CD14-positive monocyte (primary cell): Measurements from ENCODE around the gene ZNF254. TPM values are rescaled to one million over a fixed set of nuclear protein-coding genes. Genes with fewer than 3 reads are reported as not detected.

Experiments
- DNase-seq, 3 donors: peaks; one replicate each; pipeline ENCODE4 v3.0.0-alpha.2; 2011 to 2022
- H2AFZ ChIP-seq: 2 replicates; pipeline ENCODE4 v1.6.0; 2012; ENCODE audit warnings: mild to moderate bottlenecking, low read depth, low read length, inconsistent platforms; ENCODE audit not compliant: insufficient read depth, poor library complexity, severe bottlenecking
- H3K27ac ChIP-seq, 2 donors: 1 replicate in 1 of 2; 2 replicates in 1 of 2; pipeline ENCODE4 v1.5.1; 2012 to 2013; ENCODE audit warnings: low read length in 2 of 2, control low read depth in 1 of 2, inconsistent platforms in 1 of 2, low read depth in 1 of 2, mild to moderate bottlenecking in 1 of 2
- H3K27me3 ChIP-seq, 2 donors: one replicate each; pipeline versions ENCODE4 v1.6.0 to v1.6.1; 2011 to 2013; ENCODE audit warnings: low read length in 2 of 2; ENCODE audit not compliant: control insufficient read depth in 2 of 2, insufficient read depth in 2 of 2
- H3K36me3 ChIP-seq, 2 donors: replicated peaks in 1 of 2; 1 replicate in 1 of 2; 2 replicates in 1 of 2; pipeline versions ENCODE4 v1.5.1 to v1.6.1; 2012 to 2013; ENCODE audit warnings: low read length in 2 of 2, control low read depth in 1 of 2, inconsistent platforms in 1 of 2, mild to moderate bottlenecking in 1 of 2; ENCODE audit not compliant: insufficient read depth in 2 of 2, control insufficient read depth in 1 of 2
- H3K4me1 ChIP-seq, 2 donors: 1 replicate in 1 of 2; 2 replicates in 1 of 2; pipeline versions ENCODE4 v1.5.1 to v1.6.1; 2012 to 2013; ENCODE audit warnings: low read length in 2 of 2, control low read depth in 1 of 2, inconsistent platforms in 1 of 2, mild to moderate bottlenecking in 1 of 2, moderate library complexity in 1 of 2; ENCODE audit not compliant: insufficient read depth in 2 of 2, control insufficient read depth in 1 of 2
- H3K4me2 ChIP-seq: replicated peaks from 2 replicates; pipeline ENCODE3; 2012; ENCODE audit warnings: low read length, moderate library complexity, mild to moderate bottlenecking; ENCODE audit not compliant: poor library complexity, severe bottlenecking; ENCODE audit errors: extremely low read depth
- H3K4me3 ChIP-seq, 3 experiments: fragments of 200-600 bp in 1 of 3; sonication (generic) in 1 of 3; replicated peaks in 1 of 3; 1 replicate in 2 of 3; 2 replicates in 1 of 3; pipeline ENCODE4 v1.5.1; 2011 to 2013; ENCODE audit warnings: low read length in 3 of 3, mild to moderate bottlenecking in 3 of 3, control low read depth in 2 of 3, low read depth in 2 of 3, inconsistent platforms in 1 of 3, moderate library complexity in 1 of 3
- H3K79me2 ChIP-seq: 2 replicates; pipeline ENCODE4 v1.6.0; 2012; ENCODE audit warnings: mild to moderate bottlenecking, control low read depth, inconsistent platforms, low read length, moderate library complexity; ENCODE audit not compliant: insufficient read depth
- H3K9ac ChIP-seq: 2 replicates; pipeline ENCODE4 v1.6.0; 2017; ENCODE audit warnings: low read length, mild to moderate bottlenecking; ENCODE audit not compliant: insufficient read depth, poor library complexity, severe bottlenecking
- H3K9me3 ChIP-seq, 2 donors: replicated peaks in 1 of 2; 1 replicate in 1 of 2; 2 replicates in 1 of 2; pipeline versions ENCODE4 v1.5.1 to v1.6.1; 2012 to 2013; ENCODE audit warnings: low read length in 2 of 2, control low read depth in 1 of 2; ENCODE audit not compliant: control insufficient read depth in 1 of 2, insufficient read depth in 1 of 2
- H4K20me1 ChIP-seq: 2 replicates; pipeline ENCODE4 v1.6.0; 2012; ENCODE audit warnings: mild to moderate bottlenecking, low read length, control low read depth, moderate library complexity; ENCODE audit not compliant: insufficient read depth
- H3K27ac Mint-ChIP-seq, 7 donors: one replicate each; pipeline ENCODE4 v1.8.0; 2020; ENCODE audit warnings: mild to moderate bottlenecking in 7 of 7, mixed read lengths in 7 of 7, moderate library complexity in 6 of 7, inconsistent platforms in 2 of 7
- H3K27me3 Mint-ChIP-seq, 3 donors: one replicate each; pipeline ENCODE4 v1.8.0; 2021 to 2022; ENCODE audit warnings: low read depth in 3 of 3, mild to moderate bottlenecking in 3 of 3, mixed read lengths in 3 of 3, moderate library complexity in 3 of 3, inconsistent platforms in 1 of 3
- H3K36me3 Mint-ChIP-seq, 2 donors: one replicate each; pipeline ENCODE4 v1.8.0; 2020; ENCODE audit warnings: mixed read lengths in 2 of 2, inconsistent platforms in 1 of 2, mild to moderate bottlenecking in 1 of 2
- H3K4me1 Mint-ChIP-seq: one replicate; pipeline ENCODE4 v1.8.0; 2020; ENCODE audit warnings: mild to moderate bottlenecking, mixed read lengths
- H3K4me3 Mint-ChIP-seq, 2 donors: one replicate each; pipeline ENCODE4 v1.8.0; 2020; ENCODE audit warnings: mild to moderate bottlenecking in 2 of 2, mixed read lengths in 2 of 2, moderate library complexity in 1 of 2
- H3K9me3 Mint-ChIP-seq, 7 donors: one replicate each; pipeline ENCODE4 v1.8.0; 2020 to 2022; ENCODE audit warnings: mixed read lengths in 7 of 7, mild to moderate bottlenecking in 6 of 7, moderate library complexity in 6 of 7, inconsistent platforms in 2 of 7
- WGBS: methylation state at CpG from one replicate; pipeline ENCODE4 v1.1.5; 2013; ENCODE audit warnings: missing lambda C conversion rate; ENCODE audit not compliant: insufficient coverage; 5-methylcytosine and 5-hydroxymethylcytosine counted together
- intact Hi-C, 2 donors: fragments of 100-400 bp; cut with micrococcal nuclease; formaldehyde crosslinking; loops; one replicate each; pipeline versions ENCODE4 v1.15.0 to v1.15.1; 2023
- polyA plus RNA-seq, 3 donors: library from polyadenylated mRNA; depleted of rRNA in 1 of 3; unstranded in 2 of 3; stranded (reverse) in 1 of 3; fragments of 300-500 nt in 2 of 3; fragments of >200 nt in 1 of 3; fragmentation: Illumina TruSeq in 2 of 3; gene quantifications; 1 replicate in 2 of 3; 2 replicates in 1 of 3; pipeline ENCODE4 v1.2.3, GENCODE V29; 2012 to 2021
- TF ChIP-seq, protein P1 (sequence below): fragments of 200-600 bp; IDR thresholded peaks from one replicate; pipeline ENCODE4 v1.8.0; 2022; ENCODE audit warnings: antibody characterized with exemption, mild to moderate bottlenecking

The ZNF254 gene
- polyA plus RNA-seq, 3 donors, result 1.4 to 2.9 (median 1.7) TPM

DNA sequence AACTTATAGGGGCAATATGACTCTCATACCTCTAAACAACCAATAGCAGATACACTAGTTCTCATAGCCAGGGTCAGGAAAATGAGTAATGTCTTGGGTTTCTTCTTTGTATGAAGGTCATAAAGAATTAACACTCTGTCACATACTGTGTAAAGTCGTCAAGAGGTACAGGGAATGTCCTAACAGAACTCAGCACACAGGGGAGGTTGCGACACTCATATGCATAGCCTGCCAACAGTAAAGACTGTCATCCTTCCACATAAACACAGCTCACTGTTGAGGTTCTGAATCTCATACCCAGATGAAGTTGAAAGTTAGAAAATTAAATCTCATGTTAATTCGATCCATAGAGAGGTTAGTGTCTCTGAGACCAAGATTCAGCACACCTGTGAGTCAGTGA, 34.2 kb upstream of the ZNF254 start:
- H3K4me3 ChIP-seq, result no peak overlapping the region
- 100% methylated on average over 1 of the region's 3 CpGs for WGBS
- no peaks in the 10 kb centered on the region for H3K27me3 ChIP-seq
- H3K4me2 ChIP-seq, result no peak overlapping the region
- no peaks in the 10 kb centered on the region for H3K4me1 Mint-ChIP-seq
- H3K27ac ChIP-seq, result no peak overlapping the region
- no peaks in the 10 kb centered on the region for H3K27me3 Mint-ChIP-seq
- H3K9me3 ChIP-seq, result no peaks in the 10 kb centered on the region
- no peaks in the 10 kb centered on the region for H4K20me1 ChIP-seq
- TF ChIP-seq, protein P1, sequence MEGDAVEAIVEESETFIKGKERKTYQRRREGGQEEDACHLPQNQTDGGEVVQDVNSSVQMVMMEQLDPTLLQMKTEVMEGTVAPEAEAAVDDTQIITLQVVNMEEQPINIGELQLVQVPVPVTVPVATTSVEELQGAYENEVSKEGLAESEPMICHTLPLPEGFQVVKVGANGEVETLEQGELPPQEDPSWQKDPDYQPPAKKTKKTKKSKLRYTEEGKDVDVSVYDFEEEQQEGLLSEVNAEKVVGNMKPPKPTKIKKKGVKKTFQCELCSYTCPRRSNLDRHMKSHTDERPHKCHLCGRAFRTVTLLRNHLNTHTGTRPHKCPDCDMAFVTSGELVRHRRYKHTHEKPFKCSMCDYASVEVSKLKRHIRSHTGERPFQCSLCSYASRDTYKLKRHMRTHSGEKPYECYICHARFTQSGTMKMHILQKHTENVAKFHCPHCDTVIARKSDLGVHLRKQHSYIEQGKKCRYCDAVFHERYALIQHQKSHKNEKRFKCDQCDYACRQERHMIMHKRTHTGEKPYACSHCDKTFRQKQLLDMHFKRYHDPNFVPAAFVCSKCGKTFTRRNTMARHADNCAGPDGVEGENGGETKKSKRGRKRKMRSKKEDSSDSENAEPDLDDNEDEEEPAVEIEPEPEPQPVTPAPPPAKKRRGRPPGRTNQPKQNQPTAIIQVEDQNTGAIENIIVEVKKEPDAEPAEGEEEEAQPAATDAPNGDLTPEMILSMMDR, result no peak
- H3K4me1 ChIP-seq, result no peaks in the 10 kb centered on the region
- H3K4me3 Mint-ChIP-seq, result no peak overlapping the region
- no peak overlapping the region for H3K9ac ChIP-seq
- intact Hi-C loops, result no loop called here
- H3K36me3 ChIP-seq, result peaks cover 52 to 94% of the 10 kb centered on the region in 2 donors
- H2AFZ ChIP-seq, result no peak overlapping the region
- DNase-seq, result no peak
- no peaks in the 10 kb centered on the region for H3K79me2 ChIP-seq
- H3K27ac Mint-ChIP-seq, result no peak overlapping the region
- H3K9me3 Mint-ChIP-seq, result peaks cover 0 to 2% (median 0%) of the 10 kb centered on the region in 7 donors
- H3K36me3 Mint-ChIP-seq, result peaks cover 69 to 81% of the 10 kb centered on the region in 2 donors

DNA sequence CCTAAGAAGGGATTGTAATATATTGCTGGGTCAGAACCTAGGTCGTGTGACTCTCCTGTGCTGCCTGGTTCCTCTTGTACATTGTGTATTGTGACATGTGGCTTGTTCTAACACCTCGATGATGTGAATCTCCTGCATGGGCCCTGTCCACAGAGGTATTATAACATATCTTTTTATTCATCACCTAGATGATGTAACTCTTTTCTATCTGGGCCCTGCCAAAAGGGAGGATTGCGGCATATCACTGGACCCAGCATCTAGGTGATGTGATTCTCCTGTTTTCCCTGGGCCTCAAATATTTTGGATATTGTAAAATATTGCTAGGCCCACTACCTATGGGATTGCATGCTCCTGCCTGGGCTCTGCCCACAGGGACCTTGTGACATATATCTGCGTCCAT, 33.4 kb upstream of the ZNF254 start:
- H3K4me3 Mint-ChIP-seq, result no peak overlapping the region
- H3K9me3 ChIP-seq, result no peaks in the 10 kb centered on the region
- H3K9ac ChIP-seq, result no peak overlapping the region
- DNase-seq, result no peak
- peak overlapping the region in 2 of 7 donors; percentile 24 to 30 for H3K27ac Mint-ChIP-seq
- H3K4me2 ChIP-seq, result no peak overlapping the region
- peaks cover 64 to 81% of the 10 kb centered on the region in 2 donors for H3K36me3 Mint-ChIP-seq
- 92% methylated on average over 1 of the region's 4 CpGs for WGBS
- no peaks in the 10 kb centered on the region for H3K4me1 Mint-ChIP-seq
- H3K27me3 Mint-ChIP-seq, result no peaks in the 10 kb centered on the region
- TF ChIP-seq, protein P1, result no peak
- H3K4me1 ChIP-seq, result no peaks in the 10 kb centered on the region
- no peaks in the 10 kb centered on the region for H4K20me1 ChIP-seq
- H3K36me3 ChIP-seq, result peaks cover 48 to 94% of the 10 kb centered on the region in 2 donors
- no peak overlapping the region for H3K4me3 ChIP-seq
- no peak overlapping the region for H2AFZ ChIP-seq
- H3K27ac ChIP-seq, result no peak overlapping the region
- H3K9me3 Mint-ChIP-seq, result peaks cover 0 to under 1% (median 0%) of the 10 kb centered on the region in 7 donors
- intact Hi-C loops, result no loop called here
- H3K27me3 ChIP-seq, result no peaks in the 10 kb centered on the region
- H3K79me2 ChIP-seq, result no peaks in the 10 kb centered on the region
